Neuronal stem cell (in vitro differentiated cells): ENCODE measurements around the gene FCN3.

Source experiments
- DNase-seq: peaks from one replicate; pipeline ENCODE4 v3.0.0-alpha.2; 2013; ENCODE audit warnings: low spot score
- H2AFZ ChIP-seq: one replicate; pipeline ENCODE4 v1.6.1; 2013; ENCODE audit warnings: mild to moderate bottlenecking, low read length, inconsistent platforms
- H2AK5ac ChIP-seq: 2 replicates; pipeline ENCODE4 v1.6.1; 2013; ENCODE audit warnings: low read depth, mild to moderate bottlenecking, inconsistent platforms, low read length, moderate library complexity, mixed read lengths
- H2BK120ac ChIP-seq: 2 replicates; pipeline ENCODE4 v1.6.1; 2013; ENCODE audit warnings: low read depth, mild to moderate bottlenecking, inconsistent platforms, low read length, moderate library complexity, mixed read lengths
- H2BK12ac ChIP-seq: one replicate; pipeline ENCODE4 v1.6.1; 2013; ENCODE audit warnings: low read length, inconsistent platforms
- H2BK15ac ChIP-seq: 2 replicates; pipeline ENCODE4 v1.6.1; 2013; ENCODE audit warnings: mild to moderate bottlenecking, low read length, inconsistent platforms, mixed read lengths
- H2BK5ac ChIP-seq: one replicate; pipeline ENCODE4 v1.6.1; 2013; ENCODE audit warnings: inconsistent platforms, mild to moderate bottlenecking, low read length, moderate library complexity
- H3K14ac ChIP-seq: one replicate; pipeline ENCODE4 v1.6.1; 2013; ENCODE audit warnings: low read length, inconsistent platforms
- H3K18ac ChIP-seq: 2 replicates; pipeline ENCODE4 v1.6.1; 2013; ENCODE audit warnings: low read length, inconsistent platforms
- H3K23ac ChIP-seq: 2 replicates; pipeline ENCODE4 v1.6.1; 2013; ENCODE audit warnings: low read depth, mild to moderate bottlenecking, mixed read lengths, low read length, inconsistent platforms; ENCODE audit not compliant: poor library complexity
- H3K27ac ChIP-seq: replicated peaks from 3 replicates; pipeline ENCODE4 v1.5.1; 2013; ENCODE audit warnings: low read length, inconsistent platforms
- H3K27me3 ChIP-seq, 3 experiments: 2 replicates each; pipeline ENCODE4 v1.6.1; 2013; ENCODE audit warnings: low read length in 3 of 3, mild to moderate bottlenecking in 2 of 3, inconsistent platforms in 1 of 3, low read depth in 1 of 3, mixed read lengths in 1 of 3, moderate library complexity in 1 of 3; ENCODE audit not compliant: control insufficient read depth in 3 of 3, insufficient read depth in 3 of 3
- H3K36me3 ChIP-seq, 2 donors: replicated peaks in 1 of 2; 2 replicates each; pipeline ENCODE4 v1.6.1; 2013; ENCODE audit warnings: low read length in 2 of 2; ENCODE audit not compliant: control insufficient read depth in 2 of 2, insufficient read depth in 2 of 2
- H3K4ac ChIP-seq: 2 replicates; pipeline ENCODE4 v1.6.1; 2013; ENCODE audit warnings: inconsistent platforms, mild to moderate bottlenecking, low read length, moderate library complexity
- H3K4me1 ChIP-seq, 2 donors: 1 replicate in 1 of 2; 2 replicates in 1 of 2; pipeline ENCODE4 v1.6.1; 2013; ENCODE audit warnings: low read length in 2 of 2, low read depth in 1 of 2; ENCODE audit not compliant: control insufficient read depth in 2 of 2, insufficient read depth in 1 of 2
- H3K4me2 ChIP-seq: one replicate; pipeline ENCODE4 v1.6.1; 2013; ENCODE audit warnings: mild to moderate bottlenecking, low read length, inconsistent platforms; ENCODE audit not compliant: insufficient read depth, poor library complexity, severe bottlenecking
- H3K4me3 ChIP-seq, 2 donors: 2 replicates each; pipeline ENCODE4 v1.5.1; 2013; ENCODE audit warnings: low read length in 2 of 2, mild to moderate bottlenecking in 2 of 2, inconsistent platforms in 1 of 2, moderate library complexity in 1 of 2
- H3K79me1 ChIP-seq: one replicate; pipeline ENCODE4 v1.6.1; 2013; ENCODE audit warnings: low read depth, mild to moderate bottlenecking, inconsistent platforms, low read length, moderate library complexity
- H3K9ac ChIP-seq: one replicate; pipeline ENCODE4 v1.6.1; 2013; ENCODE audit warnings: mild to moderate bottlenecking, low read depth, low read length, inconsistent platforms; ENCODE audit not compliant: poor library complexity
- H3K9me3 ChIP-seq, 2 donors: replicated peaks in 1 of 2; 2 replicates each; pipeline versions ENCODE3 to v1.6.1; 2013; ENCODE audit warnings: low read length in 2 of 2, mild to moderate bottlenecking in 2 of 2, inconsistent platforms in 1 of 2, low read depth in 1 of 2, mixed read lengths in 1 of 2, moderate library complexity in 1 of 2; ENCODE audit not compliant: control insufficient read depth in 2 of 2, insufficient read depth in 1 of 2
- H4K8ac ChIP-seq: one replicate; pipeline ENCODE4 v1.6.1; 2013; ENCODE audit warnings: low read depth, mild to moderate bottlenecking, inconsistent platforms, low read length, moderate library complexity
- H4K91ac ChIP-seq: one replicate; pipeline ENCODE4 v1.6.1; 2013; ENCODE audit warnings: low read length, low read depth, mild to moderate bottlenecking, inconsistent platforms; ENCODE audit not compliant: poor library complexity
- WGBS, 2 donors: extraction: QIAGEN DNeasy Blood & Tissue Kit; methylation state at CpG; one replicate each; pipeline ENCODE4 v1.1.7; 2013; ENCODE audit warnings: missing lambda C conversion rate in 2 of 2, mixed read lengths in 1 of 2; ENCODE audit not compliant: insufficient read length in 2 of 2, insufficient replicate concordance in 1 of 2; ENCODE audit errors: extremely low coverage in 2 of 2; 5-methylcytosine and 5-hydroxymethylcytosine counted together

Gene FCN3

DNA sequence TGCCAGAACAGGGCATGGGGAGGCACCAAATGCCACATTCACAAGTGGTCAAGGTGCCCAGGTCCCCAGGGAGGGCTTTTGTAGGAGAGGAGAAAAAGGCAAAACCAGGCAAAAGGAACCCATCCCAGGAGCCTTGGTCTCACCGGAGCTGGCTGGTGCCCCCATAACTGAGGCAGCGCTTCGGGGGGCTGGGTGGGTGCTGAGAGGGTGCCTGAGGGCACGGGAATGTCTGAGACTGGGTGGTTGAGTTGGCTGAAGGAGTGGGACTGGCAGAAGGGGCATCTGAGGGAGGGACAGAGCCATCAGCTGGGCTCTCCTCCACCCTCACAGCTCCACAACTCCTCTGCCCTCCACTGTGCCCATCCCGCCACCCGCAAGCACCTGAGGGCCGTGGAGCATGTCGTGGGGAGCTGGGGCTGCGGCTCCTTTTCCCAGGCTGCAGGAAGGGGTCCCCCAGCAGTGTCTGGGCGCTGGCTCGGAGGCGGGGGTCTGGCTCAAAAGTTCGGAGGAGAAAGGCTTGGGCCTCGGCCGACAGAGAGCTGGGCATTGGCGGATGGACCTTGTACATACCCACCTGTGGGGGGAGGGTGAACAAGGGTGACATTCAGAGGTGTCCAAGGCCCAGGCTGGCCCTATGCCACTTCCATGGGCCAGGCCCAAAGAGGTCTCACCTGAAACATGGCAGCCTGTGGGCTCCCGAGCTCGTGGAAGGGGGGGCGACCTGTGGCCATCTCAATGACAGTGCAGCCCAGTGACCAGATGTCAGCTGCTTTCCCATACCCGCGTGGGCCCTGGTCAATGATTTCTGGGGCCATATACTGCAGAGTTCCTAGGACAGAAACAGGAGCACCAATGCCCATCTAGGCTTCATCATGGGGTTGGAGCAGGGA lies 16.3 kb downstream of the FCN3 start:
- Histone ChIP-seq H2BK15ac (peak overlapping the region; percentile 93), H2BK5ac (no peak overlapping the region), H2BK12ac (peak overlapping the region; percentile 93), H4K91ac (no peak overlapping the region), H3K4me3 (no peak overlapping the region), H2AFZ (no peak overlapping the region), H3K36me3 (peaks cover 3 to 73% of the 10 kb centered on the region in 2 donors), H3K4ac (no peak overlapping the region), H2AK5ac (peak overlapping the region; percentile 96), H3K27me3 (peaks cover 0 to 43% (median 9%) of the 10 kb centered on the region in 3 experiments), H4K8ac (no peak overlapping the region), H2BK120ac (peak overlapping the region; percentile 48), H3K79me1 (no peaks in the 10 kb centered on the region), H3K14ac (peak overlapping the region; percentile 50), H3K23ac (peak overlapping the region; percentile 92), H3K27ac (no peak overlapping the region), H3K4me2 (no peak overlapping the region), H3K9ac (peak overlapping the region; percentile 82), H3K9me3 (no peaks in the 10 kb centered on the region), H3K4me1 (peaks cover 3 to 13% of the 10 kb centered on the region in 2 donors), H3K18ac (peak overlapping the region; percentile 83)
- WGBS, 2 donors: no CpG with 5 or more reads among the region's 21 CpGs
- DNase-seq: no peak

DNA sequence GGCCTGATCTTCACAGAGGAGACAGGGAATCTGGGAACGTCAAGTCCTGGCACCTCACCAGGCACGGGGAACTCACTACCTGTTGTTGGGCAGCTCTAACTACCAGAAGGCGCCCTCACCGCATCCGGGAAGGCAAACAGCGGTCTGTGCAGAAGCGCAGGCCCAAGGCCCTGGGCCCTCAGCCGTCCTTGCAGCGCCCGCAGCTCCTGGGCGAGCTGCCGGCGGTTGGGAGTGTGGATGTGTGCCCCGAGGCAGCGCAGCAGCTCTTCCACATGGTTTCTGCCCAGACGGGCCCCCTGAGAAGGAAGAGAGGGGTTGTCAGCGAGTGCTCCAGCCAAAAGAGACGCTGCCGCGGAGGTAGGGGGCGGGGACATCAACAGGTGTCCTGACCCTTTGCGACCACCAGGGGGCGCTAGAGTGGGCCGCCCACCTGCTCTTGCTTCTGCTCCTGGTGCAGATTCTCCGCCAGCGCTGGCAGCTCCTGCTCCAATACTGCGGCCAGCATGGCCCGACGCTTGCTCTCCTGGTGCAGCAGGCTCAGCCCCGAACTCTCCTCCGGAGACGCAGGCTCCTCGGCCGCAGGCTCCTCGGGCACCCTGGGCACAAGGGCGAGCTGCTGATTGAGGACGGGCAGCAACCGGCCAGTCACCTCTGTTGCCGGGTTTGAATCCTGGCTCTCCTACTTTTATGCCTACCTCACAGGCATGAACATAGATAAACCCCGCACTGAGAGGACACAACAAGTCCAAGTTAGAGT lies 17.2 kb downstream of the FCN3 start:
- H2BK15ac ChIP-seq: peak overlapping the region; percentile 93
- DNase-seq: peak; percentile 69
- no CpG with 5 or more reads among the region's 40 CpGs for WGBS, 2 donors

DNA sequence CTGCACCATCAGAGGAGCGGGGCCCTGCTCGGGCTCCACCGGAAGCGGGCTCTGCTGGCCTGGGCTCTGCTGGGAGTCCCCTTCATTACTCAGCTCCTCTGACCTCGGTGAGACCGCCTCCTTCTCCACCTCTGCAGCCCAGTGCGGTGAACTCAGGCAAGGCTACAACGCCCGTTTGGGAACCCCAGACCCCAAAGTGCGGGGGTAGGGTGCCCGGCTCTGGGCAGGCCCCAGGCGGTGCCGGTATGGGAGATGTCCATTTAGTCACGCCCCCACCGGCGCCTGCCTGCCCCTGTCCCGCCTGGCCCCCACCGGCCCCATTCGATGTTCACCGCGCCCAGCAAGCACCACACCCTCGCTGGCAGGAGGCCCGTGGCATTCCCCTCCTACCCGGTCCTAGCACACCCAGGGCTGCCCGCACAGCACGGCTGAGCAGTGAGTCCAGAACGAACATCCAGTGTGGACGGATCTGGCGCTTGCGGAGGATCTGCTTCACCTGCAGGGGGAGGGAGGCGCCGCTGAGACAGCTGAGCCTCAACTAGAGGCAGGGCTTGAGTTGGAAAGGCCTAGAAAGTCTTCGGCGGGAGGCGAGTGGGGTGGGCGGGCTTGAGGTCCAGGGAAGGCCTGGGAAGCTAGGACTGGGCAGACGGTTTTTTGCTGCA lies 17.9 kb downstream of the FCN3 start:
- peaks cover 3 to 13% of the 10 kb centered on the region in 2 donors for H3K4me1 ChIP-seq
- H3K27me3 ChIP-seq: peaks cover 0 to 39% (median 9%) of the 10 kb centered on the region in 3 experiments
- H3K79me1 ChIP-seq: no peaks in the 10 kb centered on the region
- no peak overlapping the region for H2BK120ac ChIP-seq
- H4K91ac ChIP-seq: no peak overlapping the region
- peak overlapping the region; percentile 60 for H2BK12ac ChIP-seq
- H3K18ac ChIP-seq: peak overlapping the region; percentile 58
- no CpG with 5 or more reads among the region's 37 CpGs for WGBS, 2 donors
- no peaks in the 10 kb centered on the region for H3K9me3 ChIP-seq
- peak overlapping the region; percentile 75 for H3K23ac ChIP-seq
- peak overlapping the region; percentile 79 for H3K14ac ChIP-seq
- peak overlapping the region; percentile 93 for H2AK5ac ChIP-seq
- H3K4me3 ChIP-seq: no peak overlapping the region
- no peak overlapping the region for H3K4ac ChIP-seq
- H4K8ac ChIP-seq: no peak overlapping the region
- H2BK15ac ChIP-seq: peak overlapping the region; percentile 42
- H3K36me3 ChIP-seq: peaks cover 3 to 61% of the 10 kb centered on the region in 2 donors
- H3K9ac ChIP-seq: no peak overlapping the region
- DNase-seq: no peak
- no peak overlapping the region for H3K4me2 ChIP-seq
- no peak overlapping the region for H3K27ac ChIP-seq
- peak overlapping the region; percentile 45 for H2BK5ac ChIP-seq
- peak overlapping the region; percentile 74 for H2AFZ ChIP-seq

More for the DNA sequence above, 17.2 kb downstream of the FCN3 start:
- Histone ChIP-seq H3K4me1 (peaks cover 3 to 11% of the 10 kb centered on the region in 2 donors), H3K27me3 (peaks cover 0 to 43% (median 9%) of the 10 kb centered on the region in 3 experiments), H3K14ac (no peak overlapping the region), H3K79me1 (no peaks in the 10 kb centered on the region), H4K8ac (peak overlapping the region; percentile 70), H2AK5ac (peak overlapping the region; percentile 96), H3K36me3 (peaks cover 3 to 68% of the 10 kb centered on the region in 2 donors), H3K9ac (peak overlapping the region; percentile 82), H2BK5ac (no peak overlapping the region), H3K18ac (peak overlapping the region; percentile 90), H3K9me3 (no peaks in the 10 kb centered on the region), H3K23ac (peak overlapping the region; percentile 92), H2BK12ac (peak overlapping the region; percentile 93), H3K4ac (no peak overlapping the region), H3K4me2 (peak overlapping the region; percentile 36), H2AFZ (peak overlapping the region; percentile 74), H4K91ac (no peak overlapping the region), H3K27ac (no peak overlapping the region), H2BK120ac (no peak overlapping the region), H3K4me3 (no peak overlapping the region)
